Heart left ventricle (tissue), 16 donors: ENCODE results near the gene COX7A2L. TPM values are rescaled to one million over a fixed set of nuclear protein-coding genes. Genes with fewer than 3 reads are reported as not detected.
A peak's percentile ranks its signal among the peaks of the same experiment; 100 is the strongest.

Experiments used
- ATAC-seq, 4 donors: fragments of 200-7000 bp; cut with Tn5 transposase; one replicate each; pipeline ENCODE4 v1.9.1; 2020 to 2022; ENCODE audit warnings: moderate library complexity in 4 of 4, mild to moderate bottlenecking in 3 of 4, moderate number of reproducible peaks in 1 of 4
- DNase-seq, 5 donors: peaks; one replicate each; pipeline ENCODE4 v3.0.0-alpha.2; 2020
- H3K27ac ChIP-seq, 12 donors: fragments of 200-600 bp; sonication (generic) in 4 of 12; one replicate each; pipeline versions ENCODE4 v1.5.0 to v1.8.0; 2016 to 2022; ENCODE audit warnings: mild to moderate bottlenecking in 2 of 12
- H3K27me3 ChIP-seq, 9 donors: fragments of 200-600 bp; sonication (generic) in 2 of 9; one replicate each; pipeline versions ENCODE4 v1.5.1 to v1.8.0; 2016 to 2022; ENCODE audit warnings: mild to moderate bottlenecking in 3 of 9
- H3K36me3 ChIP-seq, 9 donors: fragments of 200-600 bp; sonication (generic) in 2 of 9; one replicate each; pipeline versions ENCODE4 v1.5.0 to v1.8.0; 2018 to 2022; ENCODE audit warnings: mild to moderate bottlenecking in 2 of 9
- H3K4me1 ChIP-seq, 12 donors: fragments of 200-600 bp; sonication (generic) in 4 of 12; one replicate each; pipeline versions ENCODE4 v1.5.0 to v1.8.0; 2016 to 2022; ENCODE audit warnings: mild to moderate bottlenecking in 3 of 12
- H3K4me3 ChIP-seq, 12 donors: fragments of 200-600 bp; sonication (generic) in 4 of 12; one replicate each; pipeline versions ENCODE4 v1.5.0 to v1.8.0; 2017 to 2022; ENCODE audit warnings: mild to moderate bottlenecking in 9 of 12, moderate library complexity in 4 of 12
- H3K9me3 ChIP-seq, 12 donors: fragments of 200-600 bp; sonication (generic) in 4 of 12; one replicate each; pipeline versions ENCODE4 v1.5.0 to v1.8.0; 2016 to 2022; ENCODE audit warnings: mild to moderate bottlenecking in 1 of 12
- CTCF ChIP-seq, 12 donors: fragments of 200-600 bp; sonication (generic) in 4 of 12; IDR thresholded peaks; one replicate each; pipeline versions ENCODE4 v1.5.0 to v1.8.0; 2018 to 2022; ENCODE audit warnings: antibody characterized with exemption in 12 of 12, mild to moderate bottlenecking in 5 of 12
- POLR2A ChIP-seq, 2 donors: fragments of 450-650 bp; IDR thresholded peaks; one replicate each; pipeline ENCODE4 v1.6.1; 2017; ENCODE audit warnings: antibody characterized with exemption in 2 of 2, mild to moderate bottlenecking in 2 of 2, moderate library complexity in 2 of 2
- WGBS, 4 donors: extraction: QIAGEN DNeasy Blood & Tissue Kit in 2 of 4; methylation state at CpG; one replicate each; pipeline versions ENCODE4 v1.1.5 to v1.1.7; 2013 to 2018; 5-methylcytosine and 5-hydroxymethylcytosine counted together
- intact Hi-C, 10 donors: fragments of 100-400 bp; cut with DNase I; formaldehyde crosslinking; loops; one replicate each; pipeline versions ENCODE4 v1.11.1 to v1.14.2; 2022
- polyA plus RNA-seq, 2 donors: library from polyadenylated mRNA; stranded (reverse); fragments of 200-250 nt; gene quantifications; one replicate each; pipeline ENCODE4 v1.2.3, GENCODE V29; 2013
- total RNA-seq, 9 donors: library from RNA; depleted of rRNA in 2 of 9; stranded (reverse); fragments of >200 nt in 2 of 9; fragmentation: NEBNext Ultra II Directional in 3 of 9; extraction: Animal tissue kit (Norgen Biotek cat#: 25700) in 3 of 9; gene quantifications; one replicate each; pipeline versions ENCODE4 v1.1.0 to v1.2.4, GENCODE V29; 2016 to 2023
- donor health status: ischemic (EF 13 %, LVEDD 7.1; RV severe dilation, severe dysfunction).
- donor health status: healthy with polysubstance abuse.
- donor health status: DM: no; HTN: yes; CAD: no.
- donor health status: DM: no; HTN: no; CAD: no.
- donor health status: ischemic (EF 25% LVEDD 6.9; RV normal size, moderate dysfunction).
- donor health status: ischemic (EF 25% LVEDD 5.7; RV mildly dilated, moderate dysfunction).
- donor health status: healthy.
- donor health status: DM: yes; HTN: yes; CAD: no.
- donor health status: ischemic (EF 35%, LVEDD 5.7; RV mildly dilated, moderate dysfunction).
- donor health status: nonischemic (EF 11% LVEDD 7.7; RV severe dilation, severe dysfunction).
- donor health status: DM: yes; HTN: yes; CAD: no.
- donor health status: PGD.
- donor health status: ischemic (EF 29% LVEDD 5.4; RV normal size, mild dysfunction).
- donor health status: nonischemic (EF 23%, LVEDD 6.1; RV moderate dilation, normal function).

COX7A2L gene
- total and polyA plus RNA-seq, 11 donors = 57.2 to 138 (median 105) TPM

DNA sequence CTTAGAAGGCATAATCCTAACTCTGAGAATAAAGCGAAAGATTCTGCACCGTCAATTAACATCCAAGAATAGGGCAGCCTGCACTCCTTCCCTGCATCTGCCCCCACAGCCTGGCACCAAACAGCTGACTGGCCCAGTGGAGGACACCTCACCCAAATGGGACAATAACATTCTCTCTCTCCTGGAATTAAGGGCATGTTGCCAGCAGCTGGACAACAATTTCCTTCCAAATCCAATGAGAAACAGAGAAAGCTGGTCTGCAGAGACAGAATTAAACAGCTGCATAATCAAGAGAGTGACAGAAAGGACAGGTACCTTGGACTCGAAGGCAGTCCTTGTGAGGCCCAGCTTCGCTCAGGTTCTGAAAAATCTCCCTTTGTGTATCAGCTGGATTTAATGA lies 15.0 kb downstream of the COX7A2L start:
- intact Hi-C loops = no loop called here
- Histone ChIP-seq H3K27me3 (no peaks in the 10 kb centered on the region), H3K4me1 (peaks cover 0 to 40% (median 20%) of the 10 kb centered on the region in 12 donors), H3K4me3 (no peak overlapping the region), H3K9me3 (no peaks in the 10 kb centered on the region), H3K27ac (no peak overlapping the region), H3K36me3 (peaks cover 0 to 63% (median 48%) of the 10 kb centered on the region in 9 donors)
- WGBS, 4 donors = 79 to 96% (median 88%) methylated on average over 4 of the region's 4 CpGs
- DNase-seq (no peak), ATAC-seq (no peak)
- TF ChIP-seq POLR2A (IDR thresholded peaks at IDR 0.05) = no peak
- no peak for TF ChIP-seq CTCF (IDR thresholded peaks at IDR 0.05)

GRCh38 chr2:42342795-42343241 lies 18.2 kb downstream of the COX7A2L start:
- no peak for TF ChIP-seq POLR2A (IDR thresholded peaks at IDR 0.05)
- TF ChIP-seq CTCF (IDR thresholded peaks at IDR 0.05) = no peak
- H3K27ac ChIP-seq = peak overlapping the region in 7 of 12 donors; percentile 8 to 59 (median 25)
- H3K9me3 ChIP-seq = no peaks in the 10 kb centered on the region
- no peaks in the 10 kb centered on the region for H3K27me3 ChIP-seq
- peak in 3 of 4 donors; percentile 14 to 22 (median 21) for ATAC-seq
- intact Hi-C loops = no loop called here
- 66 to 74% (median 69%) methylated on average over 11 of the region's 11 CpGs for WGBS, 4 donors
- no peak for DNase-seq
- H3K4me3 ChIP-seq = no peak overlapping the region
- H3K36me3 ChIP-seq = peaks cover 0 to 48% (median 25%) of the 10 kb centered on the region in 9 donors
- peaks cover 0 to 36% (median 20%) of the 10 kb centered on the region in 12 donors for H3K4me1 ChIP-seq

DNA sequence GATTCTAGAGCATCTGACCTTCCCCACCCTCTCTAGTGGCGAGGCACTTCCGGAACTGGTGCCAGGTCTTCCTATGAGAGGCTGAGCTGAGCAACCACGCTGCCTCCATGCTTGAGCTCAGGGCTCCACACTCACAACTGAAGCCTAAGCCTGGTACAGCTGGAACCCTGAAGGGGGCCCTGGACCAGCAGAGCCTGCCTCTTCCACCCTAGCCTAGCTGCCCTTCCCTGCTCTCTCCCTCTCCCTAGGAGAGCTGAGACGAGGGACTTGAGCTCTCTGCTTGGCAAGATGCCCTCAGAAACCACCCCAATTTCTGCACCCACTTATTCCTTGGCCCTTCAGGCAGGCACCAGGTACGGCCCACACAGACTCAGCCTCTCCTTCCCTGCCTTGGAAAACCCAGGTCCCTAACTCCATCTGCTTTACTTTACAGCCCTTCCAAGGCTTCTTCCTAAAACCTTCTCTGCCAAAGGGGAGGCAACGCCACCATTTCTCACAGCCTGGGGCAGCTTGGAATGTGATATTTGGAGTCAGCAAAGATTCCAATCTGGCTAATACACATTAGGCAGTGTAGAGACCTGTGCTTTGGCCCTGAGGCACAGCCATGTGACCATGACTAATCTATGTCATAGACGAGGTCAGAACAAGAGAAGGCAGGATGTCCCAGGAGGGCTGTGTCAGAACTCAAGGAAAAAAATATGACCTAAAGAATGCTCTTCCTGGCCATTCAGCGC lies 18.8 kb downstream of the COX7A2L start:
- H3K27me3 ChIP-seq = no peaks in the 10 kb centered on the region
- no peak overlapping the region for H3K4me3 ChIP-seq
- H3K27ac ChIP-seq = peak overlapping the region in 7 of 12 donors; percentile 22 to 59 (median 30)
- 62 to 73% (median 65%) methylated on average over 8 of the region's 8 CpGs for WGBS, 4 donors
- peak; percentile 44 to 89 (median 86) for ATAC-seq
- H3K9me3 ChIP-seq = no peaks in the 10 kb centered on the region
- H3K36me3 ChIP-seq = peaks cover 0 to 46% (median 26%) of the 10 kb centered on the region in 9 donors
- DNase-seq = peak in 4 of 5 donors; percentile 40 to 66 (median 50)
- peaks cover 0 to 36% (median 20%) of the 10 kb centered on the region in 12 donors for H3K4me1 ChIP-seq
- TF ChIP-seq CTCF (IDR thresholded peaks at IDR 0.05) = no peak
- TF ChIP-seq POLR2A (IDR thresholded peaks at IDR 0.05) = no peak
- intact Hi-C loops = no loop called here

DNA sequence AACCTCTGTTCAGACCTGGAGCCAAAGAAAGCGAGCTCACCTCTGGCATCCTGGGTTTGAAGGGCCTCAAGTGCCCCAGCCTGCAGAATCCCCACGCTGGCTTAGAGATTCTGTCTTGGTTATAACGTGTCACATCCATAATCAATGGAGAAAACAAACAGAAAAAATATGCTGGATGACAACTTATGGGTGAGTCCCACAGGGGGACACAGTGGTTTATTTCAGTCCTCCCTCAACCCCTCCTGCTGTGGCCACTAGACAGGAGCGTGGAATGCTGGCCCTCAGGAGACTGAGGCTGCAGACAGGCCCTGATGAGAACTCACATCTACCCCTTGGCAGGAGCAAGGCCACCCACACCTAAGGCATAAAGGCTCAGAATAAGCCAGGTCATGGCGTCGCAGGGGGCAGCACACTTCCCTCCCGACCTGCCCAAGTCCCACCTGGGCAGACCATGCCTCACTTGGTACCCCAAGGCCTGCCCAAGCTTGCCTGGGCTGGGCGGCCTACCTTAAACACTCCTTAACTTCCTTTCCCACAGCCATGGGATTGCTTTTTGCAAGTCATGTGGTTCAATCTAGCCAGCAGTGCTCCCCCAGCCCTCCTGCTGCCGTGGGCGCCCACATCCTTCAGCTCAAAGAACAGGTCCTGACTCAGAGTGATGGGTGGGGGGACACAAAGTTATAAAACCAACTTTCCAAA lies 19.9 kb downstream of the COX7A2L start:
- TF ChIP-seq CTCF (IDR thresholded peaks at IDR 0.05) (no peak), POLR2A (IDR thresholded peaks at IDR 0.05) (no peak)
- no peaks in the 10 kb centered on the region for H3K27me3 ChIP-seq
- H3K4me3 ChIP-seq = no peak overlapping the region
- DNase-seq (no peak), ATAC-seq (no peak)
- no peak overlapping the region for H3K27ac ChIP-seq
- H3K9me3 ChIP-seq = no peaks in the 10 kb centered on the region
- peaks cover 0 to 42% (median 26%) of the 10 kb centered on the region in 9 donors for H3K36me3 ChIP-seq
- intact Hi-C loops = no loop called here
- peaks cover 0 to 34% (median 20%) of the 10 kb centered on the region in 12 donors for H3K4me1 ChIP-seq
- 94 to 96% (median 96%) methylated on average over 10 of the region's 10 CpGs for WGBS, 4 donors
